GM19455 (cell line): Measurements from ENCODE around the gene TRIM61.

Experiments used
- ATAC-seq: cut with Tn5 transposase; IDR thresholded peaks from one replicate; pipeline ENCODE4 v1.9.1; 2021; ENCODE audit not compliant: unreplicated experiment

TRIM61 gene

DNA sequence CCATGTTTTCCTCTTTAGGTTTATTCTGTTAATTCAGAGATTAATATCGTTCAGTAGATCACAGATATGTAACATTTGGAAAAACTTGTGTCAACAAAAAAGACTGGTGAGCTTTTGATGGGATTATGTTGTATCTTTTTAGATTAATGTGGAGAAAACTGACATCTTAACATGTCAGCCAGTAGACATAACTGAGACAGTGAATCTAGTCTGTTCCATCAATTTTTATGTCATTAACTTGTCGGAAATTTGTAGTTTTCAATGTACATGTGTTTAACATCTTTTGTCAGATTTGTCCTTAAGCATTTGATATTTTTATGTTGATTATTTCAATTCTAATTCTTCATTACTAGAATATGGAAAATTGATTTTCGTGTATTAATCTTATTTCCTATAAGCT lies 58.5 kb downstream of the TRIM61 start:
- ATAC-seq: no peak
